ENCODE results near the gene DYNLRB1.
A peak's percentile ranks its signal among the peaks of the same experiment; 100 is the strongest.

DYNLRB1 gene

GRCh38 chr20:34559311-34560140 lies 43.3 kb downstream of the DYNLRB1 start:
- DNase-seq (ENCODE audit: low read depth) = no peak
- H3K4me3 ChIP-seq (ENCODE audit: low read depth, low read length) = no peak overlapping the region
- TF ChIP-seq, protein P1, sequence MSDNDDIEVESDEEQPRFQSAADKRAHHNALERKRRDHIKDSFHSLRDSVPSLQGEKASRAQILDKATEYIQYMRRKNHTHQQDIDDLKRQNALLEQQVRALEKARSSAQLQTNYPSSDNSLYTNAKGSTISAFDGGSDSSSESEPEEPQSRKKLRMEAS (IDR thresholded peaks at IDR 0.05; ENCODE audit: low read depth, low read length) = no peak

DNA sequence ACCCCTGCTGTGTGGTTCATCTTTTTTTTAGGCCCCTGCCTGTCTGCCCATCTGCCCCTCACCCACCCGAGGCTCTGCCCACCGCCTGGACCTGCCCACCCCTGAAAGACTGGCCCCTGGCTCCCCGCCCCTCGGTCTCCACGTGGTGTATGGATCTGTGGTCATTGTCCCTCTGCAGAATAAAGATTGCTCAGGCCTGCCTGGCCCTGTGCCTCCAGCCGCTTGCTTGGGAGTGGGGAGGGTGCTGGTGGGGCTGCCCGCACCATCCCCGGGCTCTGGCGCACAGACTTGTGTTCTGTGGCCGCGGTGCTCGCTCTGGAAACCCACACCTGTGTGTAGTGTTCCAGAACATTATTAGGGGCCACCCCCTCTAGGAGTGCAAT lies 43.9 kb downstream of the DYNLRB1 start:
- DNase-seq (ENCODE audit: low read depth) = no peak
- no peak overlapping the region for H3K4me3 ChIP-seq (ENCODE audit: low read depth, low read length)
- TF ChIP-seq POLR2A (IDR thresholded peaks at IDR 0.05; ENCODE audit: extremely low read depth, insufficient read length) = no peak
- no peak for TF ChIP-seq MYC (IDR thresholded peaks at IDR 0.05; ENCODE audit: low read depth, low read length)

- no peak for DNase-seq (ENCODE audit: low read depth)
- H3K4me3 ChIP-seq (ENCODE audit: low read depth, low read length) = no peak overlapping the region
- TF ChIP-seq, protein P1 (IDR thresholded peaks at IDR 0.05; ENCODE audit: low read depth, low read length) = no peak
- TF ChIP-seq MYC (IDR thresholded peaks at IDR 0.05; ENCODE audit: low read depth, low read length) = no peak
- TF ChIP-seq POLR2A (IDR thresholded peaks at IDR 0.05; ENCODE audit: extremely low read depth, insufficient read length) = no peak
- no peak for TF ChIP-seq CTCF (IDR thresholded peaks at IDR 0.05; ENCODE audit: low read depth, low read length)
Observed at GRCh38 chr20:34560614-34561013, 44.4 kb downstream of the DYNLRB1 start.

- H3K4me3 ChIP-seq (ENCODE audit: low read depth, low read length) = no peak overlapping the region
- DNase-seq (ENCODE audit: low read depth) = no peak
- TF ChIP-seq CTCF (IDR thresholded peaks at IDR 0.05; ENCODE audit: low read depth, low read length) (no peak), POLR2A (IDR thresholded peaks at IDR 0.05; ENCODE audit: extremely low read depth, insufficient read length) (no peak), MYC (IDR thresholded peaks at IDR 0.05; ENCODE audit: low read depth, low read length) (no peak)
- TF ChIP-seq, protein P1 (IDR thresholded peaks at IDR 0.05; ENCODE audit: low read depth, low read length) = no peak
Observed at GRCh38 chr20:34561661-34562060, 45.4 kb downstream of the DYNLRB1 start.

DNA sequence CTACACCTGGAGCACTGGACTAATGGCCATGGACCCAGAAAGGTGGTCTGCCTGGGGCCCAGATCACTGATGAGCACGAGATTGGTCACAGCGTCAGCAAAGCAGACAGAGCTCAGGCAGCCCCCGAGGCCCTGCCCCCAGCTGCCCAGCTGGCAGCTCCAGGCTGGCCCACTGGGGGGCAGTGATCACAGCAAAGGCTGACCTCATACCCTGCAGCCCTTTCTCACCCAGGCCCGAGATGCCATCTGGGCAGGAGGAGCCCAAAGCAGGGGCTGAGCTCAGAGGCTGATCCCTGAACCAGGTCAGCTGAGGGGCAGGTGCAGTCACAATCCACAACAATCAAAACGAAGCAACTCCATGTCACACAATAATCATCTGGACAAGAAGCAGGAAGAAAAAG lies 46.4 kb downstream of the DYNLRB1 start:
- peak; percentile 49 for DNase-seq (ENCODE audit: low read depth)
- TF ChIP-seq CTCF (IDR thresholded peaks at IDR 0.05; ENCODE audit: low read depth, low read length) (peak; percentile 48), MYC (IDR thresholded peaks at IDR 0.05; ENCODE audit: low read depth, low read length) (no peak)
- no peak overlapping the region for H3K4me3 ChIP-seq (ENCODE audit: low read depth, low read length)

GRCh38 chr20:34564833-34565232 lies 48.6 kb downstream of the DYNLRB1 start:
- TF ChIP-seq CTCF (IDR thresholded peaks at IDR 0.05; ENCODE audit: low read depth, low read length) (no peak), MYC (IDR thresholded peaks at IDR 0.05; ENCODE audit: low read depth, low read length) (no peak), POLR2A (IDR thresholded peaks at IDR 0.05; ENCODE audit: extremely low read depth, insufficient read length) (no peak)
- TF ChIP-seq, protein P1 (IDR thresholded peaks at IDR 0.05; ENCODE audit: low read depth, low read length) = no peak
- no peak for DNase-seq (ENCODE audit: low read depth)
- H3K4me3 ChIP-seq (ENCODE audit: low read depth, low read length) = no peak overlapping the region

All from NB4 (cell line).